Measurements from ENCODE around the gene FBXO42. TPM values are rescaled to one million over a fixed set of nuclear protein-coding genes. Genes with fewer than 3 reads are reported as not detected.

The FBXO42 gene
- total and polyA plus RNA-seq, 2 of the 4 experiments (the other 2 are of a cell fraction), result 12.0 to 18.8 TPM

DNA sequence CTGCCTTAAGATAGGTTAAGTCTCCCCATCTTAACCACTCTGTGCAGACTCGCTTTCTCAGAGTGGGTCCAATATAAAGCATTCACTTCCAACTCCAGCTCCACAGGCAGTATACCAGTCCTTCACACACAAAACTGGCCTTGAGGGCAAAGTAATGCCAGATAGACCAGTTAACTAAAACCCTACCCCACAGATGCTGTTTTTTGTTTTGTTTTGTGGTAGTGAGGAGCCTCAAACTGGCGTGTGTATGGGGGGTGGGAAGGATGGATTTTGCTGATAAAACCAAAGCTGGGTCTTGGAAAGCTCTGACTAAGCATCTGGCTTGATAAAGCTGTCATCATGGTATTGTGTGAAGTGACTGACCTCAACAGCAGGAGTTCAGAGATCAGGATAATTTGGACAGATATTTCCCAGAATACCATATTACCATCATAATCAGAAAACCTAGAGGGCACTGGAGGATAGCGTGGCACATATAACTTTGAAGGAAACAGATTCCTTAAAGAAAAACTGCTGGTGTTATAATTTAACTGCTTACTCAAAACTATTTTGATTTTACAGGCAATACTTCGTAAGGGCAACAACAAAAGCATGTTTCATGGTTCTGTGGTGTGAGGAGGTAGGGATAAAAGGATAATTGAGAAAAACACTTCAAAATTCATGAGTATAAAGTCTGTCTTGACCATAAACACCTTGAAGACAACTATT is 85.7 kb downstream of the FBXO42 start:
- no TSS peak for BruUV-seq (replicated peaks)
- peak overlapping the region; percentile 22 for H2AK9ac ChIP-seq (replicated peaks; ENCODE audit: low read depth, low read length, poor library complexity)
- H4K20me1 ChIP-seq (ENCODE audit: insufficient read depth, low read length), result peaks cover 9% of the 10 kb centered on the region; the same call in 1 of the 2 replicates
- ATAC-seq (ENCODE audit: low read depth) (peak; percentile 53), DNase-seq (peak; percentile 56)
- no peak overlapping the region; the same call in 1 of the 2 replicates for H3K18ac ChIP-seq (ENCODE audit: low read depth, low read length)
- peak overlapping the region; percentile 20 for H4K91ac ChIP-seq (ENCODE audit: insufficient read depth, low read depth, low read length)
- H3K27ac ChIP-seq (ENCODE audit: insufficient read depth, low read length), result peak overlapping the region; percentile 29; the same call in 1 of the 2 replicates
- H3K14ac ChIP-seq (replicated peaks; ENCODE audit: low read depth, low read length), result peak overlapping the region; percentile 10; the same call in 1 of the 2 replicates
- H3K23ac ChIP-seq (ENCODE audit: low read depth, low read length), result peak overlapping the region; percentile 36; the same call in 1 of the 2 replicates
- H3K79me1 ChIP-seq (ENCODE audit: low read depth in 1 of 2, low read length in 2 of 2), result peaks cover 26 to 72% of the 10 kb centered on the region in 2 experiments
- 0 out of 2 replicates have a peak overlapping the region, but pooled peaks have one; percentile 16 for H2BK20ac ChIP-seq (ENCODE audit: low read depth, low read length)
- TF ChIP-seq MAFK (IDR thresholded peaks at IDR 0.05; ENCODE audit: low read depth, low read length) (peak; percentile 58; the same call in 1 of the 2 replicates), RCOR1 (IDR thresholded peaks at IDR 0.05; ENCODE audit: insufficient replicate concordance, low read length) (no peak), SMC3 (IDR thresholded peaks at IDR 0.05; ENCODE audit: low read depth, low read length) (no peak)
- no peak overlapping the region for H2BK15ac ChIP-seq (ENCODE audit: low read depth, low read length)
- H3K4ac ChIP-seq (ENCODE audit: low read depth, low read length), result peak overlapping the region; percentile 56
- ChIA-PET POLR2A (ENCODE audit: unreplicated experiment) (no interaction called here), CTCF (no interaction called here)
- no peak overlapping the region for H2AFZ ChIP-seq (replicated peaks; ENCODE audit: low read length, poor library complexity)
- intact Hi-C loops (cut with micrococcal nuclease), result loop anchor here (10.0 kb wide), 1 partner anchor 88 kb away; the partner anchor contains the start of gene FBXO42
- no peak overlapping the region for H3K4me3 ChIP-seq (ENCODE audit: insufficient read depth, low read depth, low read length)
- H2AK5ac ChIP-seq (ENCODE audit: low read depth, low read length), result peak overlapping the region; percentile 56; the same call in 1 of the 2 replicates
- WGBS, 2 experiments (ENCODE audit: extremely low coverage in 2 of 2, insufficient read length in 1 of 2), result no CpG with 5 or more reads among the region's 4 CpGs
- peak overlapping the region; percentile 25 for H3K4me2 ChIP-seq (ENCODE audit: low read depth, low read length)
- H2BK5ac ChIP-seq (ENCODE audit: low read depth, low read length, poor library complexity, severe bottlenecking), result peak overlapping the region; percentile 36
- 0 out of 2 replicates have a peak overlapping the region, but pooled peaks have one; percentile 41 for H3K9ac ChIP-seq (ENCODE audit: low read depth, low read length)
- in situ Hi-C loops (cut with MboI; ENCODE audit: low sequenced_read_pairs), result no loop called here
- peak overlapping the region; percentile 17; the same call in 1 of the 2 replicates for H2BK120ac ChIP-seq (ENCODE audit: low read depth, low read length)
- H3K27me3 ChIP-seq (ENCODE audit: control insufficient read depth, insufficient read depth, low read length), result no peaks in the 10 kb centered on the region
- dilution Hi-C loops (cut with HindIII; ENCODE audit: low sequenced_read_pairs, unreplicated experiment), result no loop called here
- peak overlapping the region; percentile 50 for H4K5ac ChIP-seq (ENCODE audit: low read depth, low read length)
- H3K9me1 ChIP-seq (ENCODE audit: insufficient read depth, low read length), result peaks cover 9% of the 10 kb centered on the region
- peaks cover 6% of the 10 kb centered on the region; the same call in 1 of the 2 replicates for H3K36me3 ChIP-seq (ENCODE audit: control insufficient read depth, insufficient read depth, low read length)
- H3K56ac ChIP-seq (ENCODE audit: extremely low read depth, insufficient read depth, low read length), result no peak overlapping the region
- H3K9me3 ChIP-seq (ENCODE audit: control insufficient read depth, insufficient read depth, low read length), result no peaks in the 10 kb centered on the region
- peaks cover 11% of the 10 kb centered on the region for H3K4me1 ChIP-seq (ENCODE audit: control insufficient read depth, insufficient read depth, low read length)
- H4K8ac ChIP-seq (ENCODE audit: low read depth in 2 of 2, low read length in 2 of 2), result peak overlapping the region; percentile 4 to 19; a peak in 1 of 4 replicates

Data from IMR-90 (cell line).